ENCODE data around the gene SRSF3.
"Not testable (repeated sequence)": the region's sequence is repeated elsewhere in the genome, so short reads cannot be mapped to it uniquely, and the experiment has no call there.

The SRSF3 gene

DNA sequence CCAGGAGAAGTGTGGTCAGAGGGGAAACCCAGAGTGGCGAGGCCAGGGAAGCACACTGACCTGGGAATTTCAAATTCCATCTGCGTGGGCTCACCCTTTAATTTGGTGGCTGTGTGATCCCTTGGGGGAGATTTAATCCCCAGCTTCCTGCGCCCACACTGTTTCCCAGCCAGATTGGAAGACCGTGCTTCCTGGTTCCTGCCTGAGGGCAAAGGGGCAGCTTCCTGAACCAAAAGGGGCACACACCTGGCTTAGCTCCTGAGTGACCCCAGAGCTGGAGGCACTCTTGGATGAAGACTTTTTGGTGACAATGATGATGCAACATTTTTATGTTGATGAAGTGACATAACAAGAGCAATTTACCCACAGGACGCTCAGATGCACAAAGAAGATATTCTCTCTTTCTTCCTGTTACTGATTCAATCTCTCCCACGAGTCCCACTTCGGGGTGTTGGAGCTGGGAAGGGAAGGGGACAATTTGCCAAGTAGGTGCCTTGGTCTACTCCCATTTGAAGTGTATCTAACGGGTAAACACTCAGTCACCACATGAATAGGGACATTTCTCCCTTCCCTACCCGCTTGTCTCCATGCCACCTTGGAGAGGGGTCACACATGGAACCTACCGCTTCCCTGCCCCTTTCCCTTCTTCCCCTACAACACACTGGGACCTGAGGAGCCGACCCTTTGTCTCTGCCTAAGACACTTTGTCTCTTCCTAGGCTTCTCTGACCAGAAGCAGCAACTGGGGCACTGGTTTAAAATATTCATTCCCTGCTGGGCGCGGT lies 55.7 kb downstream of the SRSF3 start:
- DNase-seq (ENCODE audit: low read depth in 2 of 2), result no peak

DNA sequence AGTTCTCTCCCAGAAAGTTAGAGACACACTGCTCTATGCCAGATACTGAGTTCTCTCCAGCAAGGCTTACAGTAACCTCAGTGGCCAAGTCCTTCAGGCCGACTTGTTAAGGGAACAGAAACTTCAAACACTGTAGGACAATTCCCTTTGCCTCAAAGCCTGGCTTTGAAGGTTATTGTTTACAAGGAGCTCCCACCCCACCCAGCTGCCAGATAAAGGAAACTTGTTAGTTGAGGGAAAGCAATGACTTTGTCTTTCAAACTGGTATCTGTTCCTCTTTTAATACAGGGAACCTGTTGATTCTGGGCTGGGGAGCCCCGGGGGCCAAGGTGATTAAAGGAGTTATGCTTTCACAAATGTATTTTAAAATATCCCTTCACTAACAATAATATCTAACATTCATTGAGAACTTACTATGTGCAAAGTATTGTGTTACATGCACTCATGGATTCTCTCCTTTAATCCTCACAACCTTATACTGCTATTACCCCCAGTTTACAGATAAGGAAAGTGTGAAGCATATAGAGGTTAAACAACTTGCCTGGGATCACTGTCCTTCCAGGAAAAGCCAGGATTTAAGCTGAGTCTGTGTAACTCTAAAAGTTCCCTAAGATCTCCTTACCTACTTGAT lies 56.8 kb downstream of the SRSF3 start:
- no peak for DNase-seq (ENCODE audit: low read depth in 2 of 2)

DNA sequence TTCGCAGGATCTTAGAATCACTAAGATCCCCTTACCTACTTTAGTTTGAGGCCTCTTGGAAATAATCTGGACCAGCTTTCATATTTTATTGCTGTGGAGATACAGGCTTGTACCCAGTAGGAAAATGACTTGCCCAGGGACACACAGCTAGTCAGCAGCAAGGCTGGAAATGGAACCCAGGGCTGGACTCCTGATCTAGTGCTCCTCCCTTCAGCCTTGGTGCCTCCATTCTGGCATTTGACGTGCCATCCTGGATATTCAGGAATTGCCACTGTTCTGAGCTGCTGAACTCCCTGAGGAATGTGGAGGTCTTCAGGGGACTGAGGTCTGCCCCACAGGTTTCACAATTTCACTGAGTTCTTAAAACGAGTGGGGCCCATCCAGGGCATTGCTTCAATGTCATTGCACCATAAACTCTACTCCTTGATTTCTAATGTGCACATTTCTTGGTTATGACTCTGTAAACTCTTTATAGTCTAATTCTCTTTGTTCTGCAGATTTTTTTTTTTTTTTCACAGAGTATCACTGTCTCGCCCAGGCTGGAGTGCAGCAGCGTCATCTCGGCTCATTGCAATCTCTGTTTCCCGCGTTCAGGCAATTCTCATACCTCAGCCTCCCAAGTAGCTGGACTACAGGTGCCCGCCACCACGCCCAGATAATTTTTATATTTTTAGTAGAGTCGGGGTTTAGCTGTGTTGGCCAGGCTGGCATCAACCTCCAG lies 57.7 kb downstream of the SRSF3 start:
- no peak for DNase-seq (ENCODE audit: low read depth in 2 of 2)

DNA sequence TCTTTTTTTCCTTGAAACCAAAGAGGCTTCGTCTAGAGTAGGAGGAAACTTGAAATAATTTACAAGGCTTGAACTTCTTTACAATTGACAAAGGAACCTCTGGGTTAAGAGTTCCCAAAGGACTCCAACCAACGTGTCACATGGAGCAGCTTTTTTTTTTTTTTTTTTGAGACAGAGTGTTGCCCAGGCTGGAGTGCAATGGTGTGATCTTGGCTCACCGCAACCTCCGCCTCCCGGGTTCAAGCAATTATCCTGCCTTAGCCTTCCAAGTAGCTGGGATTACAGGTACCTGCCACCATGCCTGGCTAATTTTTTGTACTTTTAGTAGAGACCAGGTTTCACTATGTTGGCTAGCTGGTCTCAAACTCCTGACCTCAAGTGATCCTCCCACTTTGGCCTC lies 60.3 kb downstream of the SRSF3 start:
- DNase-seq (ENCODE audit: low read depth in 2 of 2), result not testable (repeated sequence)
